ENCODE data around the gene RDM1. TPM values are rescaled to one million over a fixed set of nuclear protein-coding genes. Genes with fewer than 3 reads are reported as not detected.

The RDM1 gene
- total RNA-seq, 2 donors from 2014 or later = not detected

DNA sequence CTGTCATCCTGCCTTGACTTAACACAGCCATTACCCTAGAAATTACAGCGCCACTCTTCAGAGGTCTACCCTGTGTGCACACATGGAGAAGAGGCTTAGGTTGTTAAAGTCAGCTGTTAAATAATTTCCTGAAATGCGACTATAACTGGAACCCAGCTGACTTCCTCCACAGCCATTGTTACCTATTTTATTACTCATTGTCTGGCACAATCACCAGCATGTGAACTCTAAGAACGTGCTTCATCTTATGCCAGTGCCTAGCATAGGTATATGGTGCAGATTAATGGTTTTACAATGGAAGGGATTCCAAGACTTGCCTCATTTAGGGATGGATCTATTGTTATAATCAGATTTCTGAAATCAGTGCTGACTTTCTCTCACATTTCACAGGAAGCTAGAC, 11.9 kb downstream of the RDM1 start:
- no peaks in the 10 kb centered on the region for H3K4me1 Mint-ChIP-seq
- no peaks in the 10 kb centered on the region for H3K9me3 ChIP-seq (ENCODE audit: control insufficient read depth, low read length, poor library complexity, severe bottlenecking)
- no peak for DNase-seq
- H3K27ac Mint-ChIP-seq = no peak overlapping the region
- no peak overlapping the region for H3K4me3 Mint-ChIP-seq
- H3K27me3 Mint-ChIP-seq = peaks cover 10% of the 10 kb centered on the region
- H3K36me3 Mint-ChIP-seq (ENCODE audit: low read depth) = no peaks in the 10 kb centered on the region
- ATAC-seq = no peak

DNA sequence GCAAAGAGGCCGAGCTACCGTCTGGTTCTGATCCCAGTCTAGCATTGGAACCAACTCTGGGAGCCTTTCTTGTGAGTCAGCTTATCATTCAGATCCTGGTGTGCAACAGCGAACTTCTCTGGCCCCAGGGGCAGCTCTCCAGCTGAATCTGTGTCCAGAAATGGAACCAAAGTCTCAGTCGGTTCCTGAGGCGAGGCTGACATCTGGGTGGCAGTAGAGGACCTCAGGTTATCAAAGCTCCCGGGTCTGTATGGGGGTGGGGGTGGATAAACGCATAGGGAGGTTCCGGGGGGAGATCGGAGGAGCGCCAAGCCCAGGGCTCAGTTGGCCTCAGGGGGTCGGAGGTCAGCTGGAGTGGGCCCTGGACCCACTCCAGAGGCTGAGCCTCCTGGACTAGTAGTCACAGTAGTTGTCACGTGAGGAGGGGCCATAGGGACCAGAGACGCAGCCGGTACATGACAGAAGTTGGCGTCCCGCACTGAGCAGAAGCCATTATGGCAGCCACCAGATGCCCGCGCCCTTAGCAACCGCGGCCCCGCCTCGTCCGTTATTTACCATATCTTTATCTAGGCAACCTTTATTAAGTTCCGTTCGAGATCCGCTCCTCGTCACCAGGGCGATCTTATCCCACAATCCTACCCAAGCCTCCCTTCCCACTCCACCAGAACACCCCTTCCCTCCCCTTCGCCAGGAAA, 12.9 kb downstream of the RDM1 start:
- no peaks in the 10 kb centered on the region for H3K9me3 ChIP-seq (ENCODE audit: control insufficient read depth, low read length, poor library complexity, severe bottlenecking)
- no peak for DNase-seq
- ATAC-seq = no peak
- no peak overlapping the region for H3K27ac Mint-ChIP-seq
- peaks cover 10% of the 10 kb centered on the region for H3K27me3 Mint-ChIP-seq
- no peaks in the 10 kb centered on the region for H3K4me1 Mint-ChIP-seq
- no peak overlapping the region for H3K4me3 Mint-ChIP-seq
- no peaks in the 10 kb centered on the region for H3K36me3 Mint-ChIP-seq (ENCODE audit: low read depth)

DNA sequence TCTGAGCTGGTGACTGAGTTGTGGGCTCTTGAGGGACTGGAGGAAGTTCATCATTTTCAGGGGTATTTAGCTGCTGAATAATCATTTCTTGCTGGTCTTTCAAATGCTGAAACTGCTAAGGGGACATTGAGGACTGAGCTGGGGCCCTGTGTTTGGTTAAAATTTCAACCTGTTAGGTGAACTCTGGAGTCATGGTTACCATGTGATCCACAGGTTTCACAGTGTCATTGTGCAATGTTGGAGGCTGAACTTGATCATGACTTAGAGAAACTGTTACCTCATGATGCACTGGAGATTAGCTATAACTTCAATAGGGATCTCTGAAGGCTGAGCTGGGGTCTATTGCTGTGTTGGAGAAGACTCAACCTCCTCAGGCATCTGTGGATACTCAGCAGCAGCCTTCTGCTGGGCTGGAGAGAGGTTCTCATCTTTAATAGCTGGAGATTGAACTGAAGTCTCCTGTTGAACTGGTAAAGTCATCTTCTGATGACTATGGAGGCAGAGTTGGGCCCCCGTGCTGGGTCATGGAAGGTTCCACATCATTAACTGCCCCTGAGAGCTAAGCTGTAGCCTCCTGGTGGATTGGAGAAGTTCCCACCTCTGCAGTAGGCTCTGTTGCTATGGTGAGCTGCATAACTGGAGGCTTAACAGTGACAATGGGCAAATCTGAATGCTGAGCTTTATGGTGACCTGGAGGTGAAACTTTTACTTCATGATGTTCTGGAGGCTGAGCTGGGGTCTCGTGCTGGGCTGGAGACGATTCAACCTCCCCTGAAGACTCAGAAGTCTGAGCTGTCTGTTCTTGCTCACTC, 15.2 kb downstream of the RDM1 start:
- no peaks in the 10 kb centered on the region for H3K36me3 Mint-ChIP-seq (ENCODE audit: low read depth)
- H3K4me1 Mint-ChIP-seq = no peaks in the 10 kb centered on the region
- no peak for DNase-seq
- no peak for ATAC-seq
- peaks cover 10% of the 10 kb centered on the region for H3K27me3 Mint-ChIP-seq
- H3K4me3 Mint-ChIP-seq = no peak overlapping the region
- H3K9me3 ChIP-seq (ENCODE audit: control insufficient read depth, low read length, poor library complexity, severe bottlenecking) = no peaks in the 10 kb centered on the region
- H3K27ac Mint-ChIP-seq = no peak overlapping the region

DNA sequence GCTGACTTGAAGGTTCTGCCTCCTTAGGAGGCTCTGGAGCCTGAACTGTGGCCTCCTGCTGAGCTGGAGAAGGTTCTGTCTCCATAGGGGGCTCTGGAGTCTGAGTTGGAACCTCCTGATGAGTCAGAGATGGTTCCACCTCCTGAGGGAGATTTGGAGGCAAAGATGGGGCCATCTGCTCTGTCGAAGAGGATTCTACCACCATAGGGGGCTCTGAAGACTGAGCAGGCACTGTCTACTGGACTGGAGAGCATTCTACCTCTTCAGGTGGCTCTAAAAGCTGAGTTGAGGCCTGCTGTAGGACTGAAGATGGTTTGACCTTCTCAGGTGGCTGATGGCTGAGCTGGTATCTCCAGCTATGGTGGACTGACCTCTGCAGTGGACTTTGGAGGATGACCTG, 16.2 kb downstream of the RDM1 start:
- H3K9me3 ChIP-seq (ENCODE audit: control insufficient read depth, low read length, poor library complexity, severe bottlenecking) = no peaks in the 10 kb centered on the region
- H3K4me1 Mint-ChIP-seq = no peaks in the 10 kb centered on the region
- H3K36me3 Mint-ChIP-seq (ENCODE audit: low read depth) = no peaks in the 10 kb centered on the region
- DNase-seq = no peak
- no peak overlapping the region for H3K27ac Mint-ChIP-seq
- H3K4me3 Mint-ChIP-seq = no peak overlapping the region
- ATAC-seq = no peak
- peaks cover 10% of the 10 kb centered on the region for H3K27me3 Mint-ChIP-seq

DNA sequence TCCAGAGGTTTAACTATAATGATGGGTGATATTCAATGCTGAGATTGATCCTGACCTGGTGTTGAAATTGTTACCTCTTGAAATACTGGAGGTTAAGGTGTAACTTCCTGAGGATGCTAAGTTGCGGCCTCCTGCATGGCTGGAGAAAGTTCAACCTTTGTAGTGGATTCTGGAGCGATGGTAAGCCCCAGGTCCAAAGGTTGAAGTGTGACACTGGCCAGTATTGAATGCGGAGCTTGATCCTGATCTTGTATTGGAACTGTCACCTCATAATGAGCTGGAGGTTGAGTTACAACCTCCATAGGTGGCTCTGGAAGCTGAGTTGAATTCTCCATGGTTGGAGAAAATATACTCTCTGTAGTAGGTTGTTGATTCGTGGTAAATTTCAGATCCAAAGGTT, 17.0 kb downstream of the RDM1 start:
- DNase-seq (no peak), ATAC-seq (no peak)
- H3K9me3 ChIP-seq (ENCODE audit: control insufficient read depth, low read length, poor library complexity, severe bottlenecking) = no peaks in the 10 kb centered on the region
- Mint-ChIP-seq H3K4me1 (peaks cover 2% of the 10 kb centered on the region), H3K27ac (no peak overlapping the region), H3K4me3 (no peak overlapping the region), H3K36me3 (ENCODE audit: low read depth) (no peaks in the 10 kb centered on the region), H3K27me3 (peaks cover 16% of the 10 kb centered on the region)

DNA sequence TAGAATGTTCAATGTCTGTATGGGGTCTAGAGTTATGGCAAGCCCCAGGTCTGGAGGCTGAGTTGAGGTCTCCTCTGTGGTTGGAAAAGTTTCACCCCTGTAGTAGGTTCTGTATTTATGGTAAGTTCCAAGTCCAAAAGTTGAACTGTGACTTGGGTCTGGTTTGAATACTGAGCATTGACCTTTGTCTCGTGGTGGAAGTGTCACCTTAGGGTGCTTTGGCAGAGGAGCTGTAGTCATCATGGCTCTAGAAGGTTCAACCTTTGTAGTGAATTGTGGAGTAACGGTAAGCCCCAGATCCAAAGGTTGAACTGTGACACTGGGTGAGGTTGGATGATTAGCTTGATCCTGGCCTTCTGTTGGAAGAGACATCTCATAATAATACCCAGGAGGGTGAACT, 17.6 kb downstream of the RDM1 start:
- H3K9me3 ChIP-seq (ENCODE audit: control insufficient read depth, low read length, poor library complexity, severe bottlenecking) = no peaks in the 10 kb centered on the region
- Mint-ChIP-seq H3K4me1 (peaks cover 2% of the 10 kb centered on the region), H3K27me3 (peaks cover 14% of the 10 kb centered on the region), H3K27ac (no peak overlapping the region), H3K36me3 (ENCODE audit: low read depth) (no peaks in the 10 kb centered on the region), H3K4me3 (no peak overlapping the region)
- ATAC-seq (no peak), DNase-seq (no peak)

DNA sequence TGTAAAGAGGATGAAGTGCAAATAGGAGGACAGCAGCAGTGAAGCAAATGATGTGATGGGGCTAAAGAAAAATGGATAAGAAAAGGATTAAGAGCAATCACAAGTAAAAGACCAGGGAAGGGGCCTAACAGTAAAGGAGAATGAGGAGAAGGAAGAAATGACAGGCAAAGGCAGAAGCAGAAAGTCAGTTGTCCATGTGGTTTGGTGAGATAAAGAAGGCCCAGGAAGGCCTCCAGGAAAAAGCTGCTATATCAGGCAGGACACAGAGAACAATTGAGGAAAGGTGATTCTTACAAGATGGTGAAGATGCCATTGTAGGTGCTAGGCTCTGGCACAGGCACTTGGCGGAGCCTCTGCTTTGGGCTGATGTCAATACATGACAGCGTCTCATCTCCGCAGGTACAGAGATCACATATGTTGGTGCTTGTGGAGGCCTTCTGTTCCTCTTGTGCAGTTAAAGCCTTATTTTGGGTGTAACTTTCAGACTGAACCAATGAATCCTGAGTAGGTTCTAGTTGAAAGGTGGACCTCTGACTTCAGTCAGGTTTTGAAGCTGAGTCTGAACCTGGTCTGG, 18.1 kb downstream of the RDM1 start:
- Mint-ChIP-seq H3K27ac (no peak overlapping the region), H3K4me1 (peaks cover 2% of the 10 kb centered on the region), H3K36me3 (ENCODE audit: low read depth) (no peaks in the 10 kb centered on the region), H3K27me3 (peaks cover 9% of the 10 kb centered on the region), H3K4me3 (no peak overlapping the region)
- no peaks in the 10 kb centered on the region for H3K9me3 ChIP-seq (ENCODE audit: control insufficient read depth, low read length, poor library complexity, severe bottlenecking)
- DNase-seq = no peak
- no peak for ATAC-seq

DNA sequence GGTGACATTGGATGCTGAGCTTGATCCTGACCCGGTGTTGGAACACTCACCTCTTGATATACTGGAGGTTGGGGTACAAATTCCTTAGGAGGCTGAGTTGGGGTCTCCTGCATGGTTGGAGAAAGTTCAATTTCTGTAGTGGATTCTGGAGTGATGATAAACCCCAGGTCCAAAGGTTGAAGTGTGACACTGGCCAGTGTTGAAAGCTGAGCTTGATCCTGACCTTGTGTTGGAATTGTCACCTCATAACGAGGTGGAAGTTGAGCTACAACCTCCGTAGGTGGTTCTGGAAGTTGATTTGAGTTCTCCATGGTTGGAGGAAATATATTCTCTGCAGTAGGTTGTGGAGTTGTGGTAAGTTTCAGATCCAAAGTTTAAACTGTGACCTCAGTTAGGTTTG, 21.2 kb downstream of the RDM1 start:
- DNase-seq (no peak), ATAC-seq (no peak)
- no peak overlapping the region for H3K27ac Mint-ChIP-seq
- no peaks in the 10 kb centered on the region for H3K9me3 ChIP-seq (ENCODE audit: control insufficient read depth, low read length, poor library complexity, severe bottlenecking)
- peaks cover 25% of the 10 kb centered on the region for H3K27me3 Mint-ChIP-seq
- peaks cover 2% of the 10 kb centered on the region for H3K4me1 Mint-ChIP-seq
- no peaks in the 10 kb centered on the region for H3K36me3 Mint-ChIP-seq (ENCODE audit: low read depth)
- H3K4me3 Mint-ChIP-seq = no peak overlapping the region

DNA sequence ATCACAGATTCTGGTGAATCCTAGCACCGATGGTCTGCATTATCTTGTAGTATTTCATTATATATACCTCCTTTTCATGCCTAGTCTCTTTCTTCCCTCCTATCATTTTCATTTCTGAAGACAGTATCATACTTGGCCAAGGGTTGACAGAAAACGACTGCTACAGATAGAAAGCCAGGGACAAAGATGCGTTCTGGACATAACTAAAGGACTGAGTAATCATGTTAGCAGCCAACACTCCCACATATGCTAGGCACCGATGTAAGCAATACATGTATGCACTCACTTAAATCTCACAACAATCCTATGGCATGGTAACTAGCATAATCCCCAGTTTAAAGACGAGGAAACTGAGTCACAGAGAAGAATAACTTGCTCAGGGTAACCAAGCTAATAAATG, 22.9 kb downstream of the RDM1 start:
- H3K27me3 Mint-ChIP-seq = peaks cover 25% of the 10 kb centered on the region
- no peaks in the 10 kb centered on the region for H3K9me3 ChIP-seq (ENCODE audit: control insufficient read depth, low read length, poor library complexity, severe bottlenecking)
- no peak overlapping the region for H3K27ac Mint-ChIP-seq
- peaks cover 2% of the 10 kb centered on the region for H3K4me1 Mint-ChIP-seq
- ATAC-seq (no peak), DNase-seq (no peak)
- no peak overlapping the region for H3K4me3 Mint-ChIP-seq
- no peaks in the 10 kb centered on the region for H3K36me3 Mint-ChIP-seq (ENCODE audit: low read depth)

DNA sequence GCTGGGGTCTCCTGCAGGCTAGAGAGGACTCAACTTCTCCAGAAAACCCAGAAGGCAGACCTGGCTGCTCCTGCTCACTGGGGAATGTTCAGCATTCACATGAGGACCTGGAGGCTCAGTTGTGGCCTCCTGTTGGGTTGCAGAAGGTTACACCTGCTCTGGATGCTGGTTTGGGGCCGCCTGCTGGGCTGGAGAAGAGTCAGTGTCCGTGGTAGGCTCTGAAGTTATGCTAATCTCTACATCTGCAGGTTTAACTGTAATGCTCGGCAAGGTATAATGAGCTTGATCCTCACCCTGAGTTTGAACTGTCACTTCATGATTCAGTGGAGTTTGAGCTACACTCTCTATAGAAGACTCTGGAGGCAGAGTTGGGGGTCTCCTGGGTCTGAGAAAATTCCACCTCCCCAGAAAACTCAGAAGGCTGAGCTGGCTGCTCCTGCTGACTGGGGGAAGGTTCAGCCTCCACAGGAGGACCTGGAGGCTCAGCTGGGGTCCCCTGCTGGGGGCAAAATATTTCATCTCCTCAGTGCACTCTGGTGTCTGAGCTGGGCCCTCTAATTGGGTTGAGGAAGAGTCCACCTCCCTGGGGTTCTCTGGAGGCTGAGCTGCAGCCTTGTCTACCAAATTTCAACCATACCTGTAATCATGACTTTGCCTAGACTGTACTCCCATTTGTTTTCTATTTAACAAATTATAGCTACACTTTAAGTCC, 23.5 kb downstream of the RDM1 start:
- no peak overlapping the region for H3K27ac Mint-ChIP-seq
- DNase-seq (no peak), ATAC-seq (no peak)
- H3K27me3 Mint-ChIP-seq = peaks cover 25% of the 10 kb centered on the region
- H3K36me3 Mint-ChIP-seq (ENCODE audit: low read depth) = no peaks in the 10 kb centered on the region
- H3K9me3 ChIP-seq (ENCODE audit: control insufficient read depth, low read length, poor library complexity, severe bottlenecking) = no peaks in the 10 kb centered on the region
- peaks cover 2% of the 10 kb centered on the region for H3K4me1 Mint-ChIP-seq
- H3K4me3 Mint-ChIP-seq = no peak overlapping the region

DNA sequence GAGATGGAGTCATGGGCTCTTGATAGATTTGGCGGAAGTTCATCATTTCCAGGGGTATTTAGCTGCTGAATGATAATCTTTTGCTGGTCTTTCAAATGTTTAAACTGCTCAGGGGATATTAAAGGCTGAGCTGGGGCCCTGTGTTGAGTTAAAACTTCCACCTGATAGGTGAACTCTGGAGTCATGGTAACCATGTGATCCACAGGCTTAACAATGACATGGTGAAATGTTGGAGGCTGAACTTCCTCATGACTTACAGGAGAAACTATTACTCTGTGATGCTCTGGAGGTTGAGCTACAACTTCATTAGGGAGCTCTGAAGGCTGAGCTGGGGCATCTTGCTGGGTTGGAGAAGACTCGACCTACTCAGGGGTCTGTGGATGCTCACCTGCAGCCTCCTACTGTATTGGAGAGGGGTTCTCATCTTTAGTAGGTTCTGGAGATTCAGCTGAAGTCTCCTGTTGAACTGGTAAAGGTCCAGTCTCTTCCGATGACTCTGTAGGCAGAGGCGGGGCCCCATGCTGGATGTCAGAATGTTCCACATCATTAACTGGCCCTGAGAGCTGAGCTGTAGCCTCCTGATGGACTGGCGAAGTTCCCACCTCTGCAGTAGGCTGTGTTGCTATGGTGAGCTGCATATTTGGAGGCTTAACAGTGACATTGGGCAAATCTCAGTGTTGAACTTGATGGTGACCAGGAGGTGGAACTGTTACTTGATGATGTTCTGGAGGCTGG, 24.2 kb downstream of the RDM1 start:
- Mint-ChIP-seq H3K27me3 (peaks cover 28% of the 10 kb centered on the region), H3K36me3 (ENCODE audit: low read depth) (no peaks in the 10 kb centered on the region), H3K4me1 (peaks cover 2% of the 10 kb centered on the region), H3K4me3 (no peak overlapping the region), H3K27ac (no peak overlapping the region)
- DNase-seq = no peak
- H3K9me3 ChIP-seq (ENCODE audit: control insufficient read depth, low read length, poor library complexity, severe bottlenecking) = no peaks in the 10 kb centered on the region
- no peak for ATAC-seq

DNA sequence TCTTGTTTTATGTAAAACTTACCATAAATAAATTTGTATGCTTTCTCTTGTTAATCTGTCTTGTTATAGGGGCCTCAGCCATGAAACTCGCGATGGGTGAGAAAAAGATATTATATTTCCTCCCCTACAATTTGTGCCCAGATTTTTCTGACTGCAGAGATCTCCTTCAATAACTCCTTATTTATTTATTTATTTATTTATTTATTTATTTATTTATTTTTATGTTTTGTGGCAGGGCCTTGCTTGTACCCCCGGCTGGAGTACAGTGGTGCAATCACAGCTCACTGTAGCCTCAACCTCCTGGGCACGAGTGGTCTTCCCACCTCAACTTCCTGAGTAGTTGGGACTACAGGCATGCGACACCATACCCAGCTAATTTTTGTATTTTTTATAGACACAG, 27.1 kb downstream of the RDM1 start:
- ATAC-seq (no peak), DNase-seq (no peak)
- Mint-ChIP-seq H3K27ac (no peak overlapping the region), H3K27me3 (peaks cover 37% of the 10 kb centered on the region), H3K4me3 (no peak overlapping the region), H3K36me3 (ENCODE audit: low read depth) (no peaks in the 10 kb centered on the region), H3K4me1 (no peaks in the 10 kb centered on the region)
- no peaks in the 10 kb centered on the region for H3K9me3 ChIP-seq (ENCODE audit: control insufficient read depth, low read length, poor library complexity, severe bottlenecking)

All from T-helper 17 cell (primary cell).